Upper lobe of left lung (tissue), 6 donors: ENCODE measurements around the gene RAPGEF5. TPM values are rescaled to one million over a fixed set of nuclear protein-coding genes. Genes with fewer than 3 reads are reported as not detected.

Source experiments
- ATAC-seq, 2 donors: fragments of 200-7000 bp; cut with Tn5 transposase; one replicate each; pipeline ENCODE4 v1.9.1; 2022; ENCODE audit warnings: mild to moderate bottlenecking in 2 of 2, moderate library complexity in 2 of 2; ENCODE audit not compliant: low FRiP score in 2 of 2
- DNase-seq, 2 donors: peaks; one replicate each; pipeline ENCODE4 v3.0.0-alpha.2; 2019 to 2020
- H3K27ac ChIP-seq, 4 donors: fragments of 200-600 bp; sonication (generic); one replicate each; pipeline ENCODE4 v1.5.1; 2016 to 2019
- H3K27me3 ChIP-seq, 4 donors: fragments of 200-600 bp; sonication (generic); one replicate each; pipeline ENCODE4 v1.5.1; 2017 to 2019
- H3K36me3 ChIP-seq, 4 donors: fragments of 200-600 bp; sonication (generic); one replicate each; pipeline ENCODE4 v1.5.1; 2016 to 2019
- H3K4me1 ChIP-seq, 4 donors: fragments of 200-600 bp; sonication (generic); one replicate each; pipeline ENCODE4 v1.5.1; 2018 to 2019
- H3K4me3 ChIP-seq, 4 donors: fragments of 200-600 bp; sonication (generic); one replicate each; pipeline ENCODE4 v1.5.1; 2017 to 2019; ENCODE audit warnings: mild to moderate bottlenecking in 2 of 4, moderate library complexity in 1 of 4
- H3K9me3 ChIP-seq, 4 donors: fragments of 200-600 bp; sonication (generic); one replicate each; pipeline ENCODE4 v1.5.1; 2018 to 2019
- CTCF ChIP-seq, 6 experiments: fragments of 450-650 bp in 4 of 6; fragments of 200-600 bp in 2 of 6; sonication (generic) in 2 of 6; IDR thresholded peaks; one replicate each; pipeline ENCODE4 v1.5.1; 2016 to 2019; ENCODE audit warnings: antibody characterized with exemption in 6 of 6
- EP300 ChIP-seq, 4 donors: sonication (generic); formaldehyde crosslinking; IDR thresholded peaks; one replicate each; pipeline ENCODE4 v1.5.1; 2017; ENCODE audit warnings: antibody characterized with exemption in 4 of 4, control low read depth in 2 of 4
- POLR2A ChIP-seq, 4 donors: fragments of 450-650 bp; IDR thresholded peaks; one replicate each; pipeline ENCODE4 v1.5.1; 2016 to 2017; ENCODE audit warnings: antibody characterized with exemption in 4 of 4, mild to moderate bottlenecking in 2 of 4
- POLR2AphosphoS5 ChIP-seq, 2 donors: sonication (generic); formaldehyde crosslinking; IDR thresholded peaks; one replicate each; pipeline ENCODE4 v1.5.1; 2017; ENCODE audit warnings: antibody characterized with exemption in 2 of 2
- WGBS, 2 donors: methylation state at CpG; one replicate each; pipeline ENCODE4 v1.1.5; 2017 to 2018; 5-methylcytosine and 5-hydroxymethylcytosine counted together
- total RNA-seq, 6 donors: library from RNA; depleted of rRNA in 4 of 6; stranded (reverse); fragments of >200 nt in 4 of 6; gene quantifications; one replicate each; pipeline versions ENCODE4 v1.1.0 to v1.2.1, GENCODE V29; 2016 to 2021
- donor health status: DM: no; HTN: no; CAD: no; lungs with moderate emphysema.
- donor health status: DM: no; HTN: yes; CAD: no; lungs with severe emphysema.

Gene RAPGEF5
- total RNA-seq, 6 donors from 2014 or later: 68.1 to 206 (median 101) TPM

- TF ChIP-seq POLR2A (IDR thresholded peaks at IDR 0.05) (no peak), EP300 (IDR thresholded peaks at IDR 0.05) (peak in 2 of 4 donors; percentile 69 to 78), POLR2AphosphoS5 (IDR thresholded peaks at IDR 0.05) (peak; percentile 51 to 77), CTCF (IDR thresholded peaks at IDR 0.05) (no peak)
Measured at GRCh38 chr7:22214000-22214399, 143.0 kb downstream of the RAPGEF5 start.

DNA sequence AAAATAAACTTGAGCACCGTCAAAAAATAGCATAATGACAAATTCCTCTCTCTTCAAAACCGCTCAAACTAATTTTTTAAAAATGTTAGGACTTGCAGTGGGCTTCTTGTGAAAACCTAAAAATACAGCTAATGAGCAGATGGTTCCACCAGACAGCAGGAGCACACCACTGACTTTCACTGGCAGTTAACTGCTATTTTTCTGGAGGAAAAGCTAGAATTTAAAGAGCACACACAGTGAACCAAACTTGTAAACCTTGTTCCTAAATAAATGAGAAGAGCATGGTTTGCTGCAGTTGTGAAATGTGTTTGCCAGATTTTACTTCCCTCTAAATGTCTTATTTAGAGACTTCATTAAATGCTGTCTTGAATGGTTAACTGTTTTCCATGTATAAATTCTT lies 143.9 kb downstream of the RAPGEF5 start:
- Histone ChIP-seq H3K36me3 (no peaks in the 10 kb centered on the region), H3K4me1 (peaks cover 23 to 46% (median 40%) of the 10 kb centered on the region in 4 donors), H3K27ac (peak overlapping the region; percentile 64 to 83 (median 70)), H3K4me3 (no peak overlapping the region), H3K9me3 (no peaks in the 10 kb centered on the region), H3K27me3 (no peaks in the 10 kb centered on the region)
- WGBS, 2 donors: 51 to 58% methylated on average over 2 of the region's 2 CpGs
- ATAC-seq (no peak), DNase-seq (no peak)
- TF ChIP-seq EP300 (IDR thresholded peaks at IDR 0.05): no peak
- TF ChIP-seq CTCF (IDR thresholded peaks at IDR 0.05): no peak
- no peak for TF ChIP-seq POLR2AphosphoS5 (IDR thresholded peaks at IDR 0.05)
- no peak for TF ChIP-seq POLR2A (IDR thresholded peaks at IDR 0.05)

More at GRCh38 chr7:22214000-22214399, 143.0 kb downstream of the RAPGEF5 start:
- Histone ChIP-seq H3K27me3 (no peaks in the 10 kb centered on the region), H3K4me3 (no peak overlapping the region), H3K36me3 (no peaks in the 10 kb centered on the region), H3K4me1 (peaks cover 23 to 38% (median 31%) of the 10 kb centered on the region in 4 donors), H3K9me3 (no peaks in the 10 kb centered on the region), H3K27ac (peak overlapping the region; percentile 64 to 83 (median 70))
- WGBS, 2 donors: 30 to 38% methylated on average over 3 of the region's 3 CpGs
- no peak for DNase-seq
- no peak for ATAC-seq

DNA sequence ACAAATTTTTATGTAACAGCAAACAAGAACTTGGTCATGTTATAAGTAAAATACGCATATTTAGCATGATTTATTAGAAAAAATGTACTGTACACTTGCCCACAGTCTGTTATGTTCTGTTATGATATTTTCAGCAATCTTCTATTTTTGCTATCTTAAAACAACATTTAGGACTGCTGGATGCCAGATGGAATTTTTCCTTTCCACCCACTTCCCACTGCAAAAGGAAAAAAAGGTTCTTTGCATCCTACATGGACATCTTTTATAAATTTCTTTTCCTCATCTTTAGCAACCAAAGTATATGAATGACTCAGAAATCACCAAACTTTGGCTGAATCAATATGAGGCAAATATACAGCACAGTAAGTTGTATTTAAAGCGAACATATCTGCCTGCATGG lies 146.0 kb downstream of the RAPGEF5 start:
- H3K4me1 ChIP-seq: peaks cover 30 to 62% (median 44%) of the 10 kb centered on the region in 4 donors
- DNase-seq: no peak
- ATAC-seq: no peak
- WGBS, 2 donors: 74% methylated on average over 2 of the region's 2 CpGs
- H3K36me3 ChIP-seq: no peaks in the 10 kb centered on the region
- TF ChIP-seq CTCF (IDR thresholded peaks at IDR 0.05) (no peak), POLR2A (IDR thresholded peaks at IDR 0.05) (no peak), POLR2AphosphoS5 (IDR thresholded peaks at IDR 0.05) (no peak), EP300 (IDR thresholded peaks at IDR 0.05) (no peak)
- peak overlapping the region in 2 of 4 donors; percentile 52 to 83 for H3K27ac ChIP-seq
- no peaks in the 10 kb centered on the region for H3K27me3 ChIP-seq
- no peaks in the 10 kb centered on the region for H3K9me3 ChIP-seq
- no peak overlapping the region for H3K4me3 ChIP-seq

- Histone ChIP-seq H3K27ac (peak overlapping the region in 2 of 4 donors; percentile 52 to 63), H3K27me3 (no peaks in the 10 kb centered on the region), H3K36me3 (no peaks in the 10 kb centered on the region), H3K4me3 (no peak overlapping the region), H3K9me3 (no peaks in the 10 kb centered on the region), H3K4me1 (peaks cover 30 to 68% (median 47%) of the 10 kb centered on the region in 4 donors)
- WGBS, 2 donors: 76 to 83% methylated on average over 3 of the region's 3 CpGs
- TF ChIP-seq CTCF (IDR thresholded peaks at IDR 0.05) (no peak), POLR2AphosphoS5 (IDR thresholded peaks at IDR 0.05) (no peak), POLR2A (IDR thresholded peaks at IDR 0.05) (no peak), EP300 (IDR thresholded peaks at IDR 0.05) (no peak)
- DNase-seq: no peak
- ATAC-seq: no peak
Measured at GRCh38 chr7:22210355-22210754, 146.6 kb downstream of the RAPGEF5 start.

GRCh38 chr7:22208799-22209198 lies 148.2 kb downstream of the RAPGEF5 start:
- ATAC-seq: no peak
- DNase-seq: no peak
- 47 to 56% methylated on average over 2 of the region's 2 CpGs for WGBS, 2 donors
- Histone ChIP-seq H3K4me1 (peaks cover 29 to 81% (median 55%) of the 10 kb centered on the region in 4 donors), H3K27ac (peak overlapping the region in 1 of 4 donors; percentile 63), H3K36me3 (peaks cover 0 to under 1% (median 0%) of the 10 kb centered on the region in 4 donors), H3K27me3 (no peaks in the 10 kb centered on the region), H3K9me3 (no peaks in the 10 kb centered on the region), H3K4me3 (no peak overlapping the region)
- TF ChIP-seq POLR2A (IDR thresholded peaks at IDR 0.05): no peak
- TF ChIP-seq POLR2AphosphoS5 (IDR thresholded peaks at IDR 0.05): no peak
- TF ChIP-seq CTCF (IDR thresholded peaks at IDR 0.05): no peak
- TF ChIP-seq EP300 (IDR thresholded peaks at IDR 0.05): no peak
